PFSK-1 (cell line): ENCODE data around the gene UVSSA.
A peak's percentile ranks its signal among the peaks of the same experiment; 100 is the strongest.

ENCODE experiments used
- FOXP2 ChIP-seq: optimal IDR thresholded peaks from 2 replicates; pipeline ENCODE3; 2011; ENCODE audit warnings: borderline replicate concordance, control low read depth, inconsistent platforms; ENCODE audit not compliant: insufficient read depth; ENCODE audit errors: extremely low read length, extremely low read depth
- POLR2AphosphoS5 ChIP-seq: IDR thresholded peaks from 2 replicates; pipeline ENCODE4 v1.6.1; 2012; ENCODE audit warnings: low read depth, mild to moderate bottlenecking, control low read depth, low read length, moderate library complexity
- REST ChIP-seq, 2 experiments: IDR thresholded peaks; 2 replicates each; pipeline versions ENCODE4 v1.6.1 to v1.8.0; 2011 to 2012; ENCODE audit warnings: low read depth in 2 of 2, low read length in 2 of 2, control low read depth in 1 of 2, inconsistent platforms in 1 of 2, mild to moderate bottlenecking in 1 of 2, moderate library complexity in 1 of 2; ENCODE audit not compliant: insufficient read depth in 1 of 2
- SIN3A ChIP-seq: IDR thresholded peaks from 2 replicates; pipeline ENCODE4 v1.6.1; 2012; ENCODE audit warnings: mild to moderate bottlenecking, low read length, moderate library complexity, borderline replicate concordance; ENCODE audit not compliant: insufficient read depth
- TAF1 ChIP-seq: IDR thresholded peaks from 2 replicates; pipeline ENCODE4 v1.6.1; 2012; ENCODE audit warnings: low read length, control low read depth, borderline replicate concordance; ENCODE audit not compliant: insufficient read depth

The UVSSA gene

DNA sequence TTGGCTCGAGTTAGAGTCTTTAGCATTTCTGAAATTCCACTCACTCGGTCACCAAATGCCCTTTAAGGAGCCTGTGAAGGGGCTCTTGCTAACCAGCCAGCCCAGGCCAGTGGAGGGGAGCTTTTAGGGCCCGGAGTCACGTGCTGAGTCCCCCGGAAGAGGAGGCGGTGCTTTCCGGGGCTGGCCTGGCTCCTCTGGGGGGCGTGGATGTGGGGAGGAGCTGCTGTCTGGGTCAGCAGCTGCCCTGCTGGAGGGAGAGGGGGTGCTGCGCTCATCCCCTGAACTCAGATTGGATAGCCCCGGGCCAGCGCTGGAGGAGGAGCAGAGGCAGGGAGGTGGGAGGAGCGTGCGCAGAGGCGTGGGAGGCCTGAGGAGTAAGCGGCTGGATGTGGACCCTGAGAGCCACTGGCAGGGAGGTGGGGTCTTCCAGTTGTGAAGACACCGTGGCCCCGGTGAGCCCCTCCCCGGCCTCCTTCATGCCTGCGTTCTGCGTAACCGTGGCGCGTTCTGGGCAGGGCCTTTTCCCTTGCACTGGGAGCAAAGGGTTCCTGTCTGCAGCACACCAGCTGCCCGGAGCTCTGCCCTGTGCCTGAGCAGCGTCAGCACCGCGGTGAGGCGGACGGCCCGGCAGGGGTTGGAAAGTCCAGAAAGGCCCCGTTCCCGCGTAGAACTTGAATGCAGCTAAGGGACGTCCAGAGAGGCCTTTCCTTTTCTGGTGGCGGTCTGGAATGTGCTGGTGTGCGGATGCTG, 37.6 kb upstream of the UVSSA start:
- TF ChIP-seq REST (IDR thresholded peaks at IDR 0.05; ENCODE audit: insufficient read depth in 1 of 2, low read depth in 2 of 2, low read length in 2 of 2) (0 out of 4 replicates have a peak, but pooled peaks of 1 of the 2 experiments have one; percentile 7), FOXP2 (no peak), SIN3A (peak; percentile 39; the same call in 1 of the 2 replicates), POLR2AphosphoS5 (peak; percentile 76), TAF1 (peak; percentile 54; the same call in 1 of the 2 replicates)

DNA sequence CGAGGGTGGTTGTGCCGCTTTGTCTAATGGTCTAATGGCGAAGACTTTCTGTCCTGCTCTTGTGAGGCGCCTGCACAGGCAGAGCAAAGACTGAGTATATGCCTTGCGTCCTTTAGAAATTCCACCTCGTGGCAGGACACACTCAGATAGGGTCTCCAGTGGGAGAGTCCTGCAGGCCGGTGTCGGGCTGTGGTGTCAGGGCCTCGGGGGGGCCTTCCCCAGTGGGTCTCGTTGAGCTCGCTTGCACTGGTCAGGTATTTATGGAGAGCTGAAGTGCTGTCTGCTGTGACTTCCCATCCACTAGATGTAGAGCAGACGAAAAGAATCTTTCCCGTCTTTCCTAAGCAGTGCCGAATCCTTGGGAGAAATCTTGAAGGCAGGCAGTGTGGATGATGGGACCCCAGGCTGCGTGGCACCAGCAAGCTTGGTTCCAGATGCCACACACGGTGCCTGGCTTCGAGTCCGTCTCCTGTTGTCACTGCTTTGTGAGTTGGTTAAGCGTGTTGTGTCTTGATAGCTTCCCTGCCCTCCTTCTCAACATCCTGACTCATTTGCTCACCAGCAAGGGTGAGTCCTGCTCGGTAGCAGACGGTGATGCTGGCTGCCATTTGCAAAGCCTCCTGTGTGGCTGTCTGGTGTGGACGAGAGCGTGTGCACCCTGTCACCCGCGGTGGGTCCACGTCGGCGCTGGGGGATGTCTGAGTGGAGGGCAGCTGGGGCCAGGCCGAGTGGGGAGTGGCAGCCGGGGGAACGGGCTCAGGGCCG, 36.8 kb upstream of the UVSSA start:
- no peak for TF ChIP-seq REST (IDR thresholded peaks at IDR 0.05; ENCODE audit: insufficient read depth in 1 of 2, low read depth in 2 of 2, low read length in 2 of 2)
- no peak for TF ChIP-seq POLR2AphosphoS5
- no peak for TF ChIP-seq SIN3A
- no peak for TF ChIP-seq TAF1
- TF ChIP-seq FOXP2 = no peak

DNA sequence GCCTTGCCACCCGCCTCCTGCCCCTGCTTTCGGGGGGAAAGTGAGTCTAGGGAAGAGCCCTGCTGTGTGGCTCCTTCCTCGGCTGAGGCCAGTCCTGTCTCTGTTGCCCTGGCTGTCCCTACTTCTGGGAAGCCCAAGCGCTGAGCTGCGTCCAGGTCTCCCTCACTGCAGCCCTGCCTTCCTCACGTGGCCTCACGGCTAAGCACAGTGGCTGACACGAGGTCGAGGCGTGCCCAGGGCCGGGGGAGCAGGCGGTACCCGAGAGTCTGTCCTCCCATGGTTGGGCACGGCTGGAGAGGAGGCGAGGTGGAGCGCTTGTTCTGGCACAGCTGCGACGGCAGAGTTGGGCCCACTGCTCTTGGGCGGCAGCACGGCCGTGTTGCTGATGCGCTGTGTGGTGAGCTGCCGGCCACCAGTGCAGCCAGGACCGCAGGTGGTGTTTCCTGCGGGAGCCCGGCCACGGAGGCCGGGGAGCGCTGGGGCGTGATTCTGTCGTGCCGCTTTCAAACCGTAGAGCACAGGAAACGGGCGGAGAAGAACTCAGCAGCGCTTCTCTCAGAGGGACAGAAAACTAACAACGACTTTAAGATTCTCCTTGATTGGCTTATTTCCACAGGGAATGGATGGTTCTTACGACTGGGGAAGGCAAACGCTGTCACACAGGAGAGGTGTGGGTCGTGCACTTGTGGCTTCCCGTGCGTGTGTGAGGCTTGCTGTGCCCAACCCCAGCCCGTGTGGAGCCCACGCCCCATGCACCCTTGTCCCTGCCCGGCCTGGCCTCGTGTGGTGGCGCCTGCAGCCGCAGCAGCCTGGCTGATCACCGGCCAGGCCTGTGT, 36.0 kb upstream of the UVSSA start:
- TF ChIP-seq REST (IDR thresholded peaks at IDR 0.05; ENCODE audit: insufficient read depth in 1 of 2, low read depth in 2 of 2, low read length in 2 of 2) (no peak), SIN3A (no peak), TAF1 (no peak), FOXP2 (no peak), POLR2AphosphoS5 (no peak)

- TF ChIP-seq TAF1 = no peak
- no peak for TF ChIP-seq FOXP2
- TF ChIP-seq POLR2AphosphoS5 = no peak
- no peak for TF ChIP-seq REST (IDR thresholded peaks at IDR 0.05; ENCODE audit: insufficient read depth in 1 of 2, low read depth in 2 of 2, low read length in 2 of 2)
- no peak for TF ChIP-seq SIN3A
These were observed 34.0 kb upstream of the UVSSA start for GRCh38 chr4:1312821-1313640.
